GM19099 (cell line): ENCODE measurements around the gene ARFGAP2.

Source experiments
- POLR2A ChIP-seq: IDR thresholded peaks from 3 replicates; pipeline ENCODE4 v1.6.1; 2011; ENCODE audit warnings: low read depth; ENCODE audit not compliant: insufficient read length; ENCODE audit errors: extremely low read depth

Gene ARFGAP2

DNA sequence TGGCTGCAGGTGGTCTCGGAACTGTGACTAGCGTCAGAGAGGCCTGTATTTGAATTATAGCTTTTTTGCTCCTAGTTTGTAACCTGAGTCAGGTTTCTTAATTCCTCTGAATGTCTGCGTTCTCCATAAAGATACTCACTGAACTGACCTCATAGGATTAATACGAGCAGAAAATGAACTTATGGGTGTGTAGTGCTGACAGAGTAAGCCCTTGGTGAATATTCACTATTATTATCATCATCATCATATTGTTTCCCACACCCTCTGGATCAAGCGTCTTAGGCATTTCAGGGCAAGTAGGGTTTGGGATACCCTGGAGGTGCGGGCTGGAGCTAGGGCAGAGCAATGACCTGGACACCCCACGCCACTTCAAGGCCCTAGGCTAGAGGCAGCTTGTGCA lies 29.0 kb downstream of the ARFGAP2 start:
- TF ChIP-seq POLR2A: no peak

DNA sequence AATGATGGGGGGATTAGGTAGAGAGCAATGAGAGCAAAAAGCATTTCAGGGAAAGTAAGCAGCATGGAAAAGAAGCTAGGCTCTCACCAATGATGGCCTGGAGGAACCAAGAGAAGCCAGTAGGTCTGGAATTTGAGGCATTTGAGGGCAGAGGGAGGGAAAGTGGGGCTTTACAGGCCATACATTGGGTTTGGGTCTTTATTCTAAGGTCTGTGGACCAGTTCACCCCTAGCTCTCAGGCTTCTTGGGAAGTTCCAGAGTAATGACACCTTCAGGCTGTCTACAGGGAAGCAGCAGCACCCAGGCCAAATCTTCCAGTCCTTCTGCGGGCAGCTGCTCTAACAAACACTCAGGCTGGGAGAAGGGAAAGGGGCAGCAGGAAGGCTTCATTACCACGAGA lies 29.4 kb downstream of the ARFGAP2 start:
- no peak for TF ChIP-seq POLR2A

DNA sequence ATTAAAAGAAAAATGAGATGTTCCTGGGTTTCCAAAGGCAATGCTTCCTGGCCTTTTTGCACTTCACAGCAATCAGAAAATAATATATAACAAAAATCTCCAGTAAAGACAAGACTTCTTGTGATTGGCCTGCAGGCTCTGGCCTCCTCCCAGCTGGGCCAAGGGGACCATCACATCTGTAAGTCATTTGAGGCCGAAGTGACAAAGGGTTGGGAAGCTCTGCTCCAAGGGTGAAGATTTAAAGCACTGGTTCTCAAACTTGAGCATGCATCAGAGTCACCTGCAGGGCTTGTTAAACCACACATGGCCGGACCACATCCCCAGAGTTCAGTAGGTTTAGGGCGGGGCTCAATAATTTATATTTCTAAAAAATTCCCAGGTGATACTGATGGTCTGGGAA lies 32.1 kb downstream of the ARFGAP2 start:
- TF ChIP-seq POLR2A: no peak

DNA sequence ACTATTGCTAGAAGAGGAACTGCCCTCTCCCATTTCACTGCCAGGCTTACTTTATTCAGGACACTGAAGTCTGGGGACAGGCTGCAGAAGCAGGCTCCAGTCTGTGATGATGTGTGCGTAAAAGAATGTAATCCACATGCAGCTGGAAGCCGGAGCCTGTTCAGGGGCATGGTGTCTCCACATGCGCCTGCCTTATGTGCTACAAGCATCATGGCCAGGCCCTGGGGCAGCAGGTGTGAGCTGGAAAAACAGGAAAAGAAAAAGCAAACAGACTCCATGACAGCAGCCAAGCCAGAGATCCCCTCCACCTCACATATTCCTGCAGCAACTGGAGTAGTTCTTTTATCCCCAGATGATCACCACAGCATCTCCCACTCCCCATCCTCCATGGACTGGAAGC lies 33.4 kb downstream of the ARFGAP2 start:
- no peak for TF ChIP-seq POLR2A

DNA sequence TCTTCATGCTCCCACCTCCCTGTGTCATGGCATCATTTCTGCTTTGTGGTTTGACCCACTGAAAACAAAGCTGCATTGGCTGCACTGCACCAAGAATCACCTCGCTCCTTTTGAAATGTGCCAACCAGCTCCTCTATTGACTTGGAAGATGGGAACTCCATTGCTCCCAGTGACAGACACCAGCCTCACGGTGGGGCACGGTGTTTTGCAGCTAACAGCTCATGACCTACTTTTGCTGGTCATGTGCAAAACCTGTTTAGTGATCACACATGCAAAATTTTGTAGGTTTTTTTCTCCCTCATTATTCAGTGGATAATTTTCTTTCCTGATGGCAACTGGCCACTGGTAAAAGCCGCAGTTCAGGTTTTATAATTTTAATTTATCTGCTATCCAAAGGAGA lies 36.8 kb downstream of the ARFGAP2 start:
- TF ChIP-seq POLR2A: no peak

DNA sequence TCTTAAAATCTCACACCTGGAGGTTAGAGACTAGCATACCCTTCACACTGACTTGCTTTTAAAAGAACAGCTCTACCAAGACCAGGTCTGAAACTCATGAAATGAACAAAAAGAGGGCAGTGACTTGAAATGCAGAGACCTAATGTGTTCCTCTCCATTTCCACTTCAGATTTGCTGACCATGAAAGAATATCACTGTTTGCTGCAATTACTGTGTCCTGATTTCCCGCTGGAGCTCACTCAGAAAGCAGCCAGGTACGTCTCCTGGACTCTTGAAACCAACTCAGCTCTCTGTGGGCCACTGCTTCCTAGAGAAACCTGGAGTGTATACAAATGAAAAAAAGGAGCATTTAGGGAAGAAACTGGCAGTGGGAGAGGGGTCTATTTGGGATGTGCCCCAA lies 39.2 kb downstream of the ARFGAP2 start:
- no peak for TF ChIP-seq POLR2A

DNA sequence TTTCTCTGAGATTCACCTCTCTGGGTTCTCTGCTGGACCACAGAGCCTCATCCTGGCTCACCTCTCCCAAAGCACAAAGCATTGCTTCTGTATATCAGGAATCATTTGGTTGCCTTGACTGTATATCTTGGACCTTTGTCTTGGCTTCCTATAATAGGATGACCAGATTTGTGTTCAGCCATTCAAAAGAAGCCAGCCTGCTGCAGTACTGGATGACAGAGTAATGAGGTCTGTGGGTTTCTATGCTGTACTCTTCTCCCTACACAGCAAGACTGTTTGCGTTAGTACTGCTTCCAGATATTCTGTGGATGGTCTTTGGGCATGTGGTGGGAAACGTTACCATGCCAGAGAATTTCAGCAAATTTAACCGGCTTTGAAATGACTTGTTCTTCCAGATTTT lies 39.8 kb downstream of the ARFGAP2 start:
- TF ChIP-seq POLR2A: no peak

DNA sequence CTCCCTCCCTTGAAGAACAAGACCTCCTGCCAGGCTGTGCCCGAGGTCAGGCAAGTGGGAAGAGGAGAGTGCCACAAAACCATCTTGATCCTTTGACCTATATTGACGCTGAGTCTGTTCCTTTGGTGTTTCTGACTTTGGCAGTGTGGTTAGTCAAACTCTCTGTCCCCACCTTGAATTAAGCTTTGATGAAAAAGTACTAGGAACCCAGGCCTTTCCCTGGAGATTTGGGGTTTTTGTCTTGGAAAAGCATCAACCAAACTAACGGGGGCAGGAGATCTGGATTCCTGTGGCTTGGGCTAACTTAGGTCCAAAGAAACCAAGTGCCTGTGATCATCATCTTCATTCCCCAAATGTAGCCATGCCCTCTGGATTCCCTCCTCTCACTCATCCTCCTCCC lies 40.4 kb downstream of the ARFGAP2 start:
- TF ChIP-seq POLR2A: no peak

DNA sequence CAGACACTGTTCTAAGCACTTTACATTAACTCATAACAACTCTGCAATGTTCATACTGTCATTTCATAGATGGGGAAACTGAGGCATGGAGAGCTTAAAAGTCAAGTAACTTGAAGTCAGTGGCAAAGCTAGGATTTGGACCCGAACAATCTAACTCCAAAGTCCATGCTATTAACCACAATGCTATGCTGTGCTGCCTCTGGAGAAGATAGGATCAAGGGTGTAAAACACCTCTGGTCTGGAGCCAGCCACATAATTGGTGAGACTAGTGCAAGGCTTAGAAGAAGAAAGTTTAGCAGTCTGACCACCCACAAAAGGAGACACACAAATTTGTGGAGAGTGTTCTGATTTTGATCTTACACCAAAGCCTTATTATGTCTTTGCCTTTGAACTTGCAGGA lies 43.7 kb downstream of the ARFGAP2 start:
- TF ChIP-seq POLR2A: no peak

DNA sequence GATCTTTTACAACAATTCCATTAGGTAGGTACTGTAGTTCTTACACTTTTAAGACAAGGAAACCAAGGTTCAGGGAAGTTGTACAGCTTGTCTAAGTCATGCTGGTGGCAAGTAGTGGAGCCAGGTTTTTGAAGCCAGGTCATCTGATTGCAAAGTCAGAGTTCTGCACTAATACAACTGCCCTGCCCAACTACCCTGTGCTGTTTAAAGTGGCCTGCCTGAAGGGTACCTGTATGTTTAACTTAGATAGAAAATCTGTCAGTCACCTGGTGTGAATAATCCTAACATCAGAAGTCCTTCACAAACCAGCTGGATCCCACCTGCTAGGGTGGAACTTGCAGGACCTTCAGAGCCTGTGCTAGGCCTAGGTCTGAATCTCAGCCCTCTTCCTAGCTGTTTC lies 44.2 kb downstream of the ARFGAP2 start:
- TF ChIP-seq POLR2A: no peak

DNA sequence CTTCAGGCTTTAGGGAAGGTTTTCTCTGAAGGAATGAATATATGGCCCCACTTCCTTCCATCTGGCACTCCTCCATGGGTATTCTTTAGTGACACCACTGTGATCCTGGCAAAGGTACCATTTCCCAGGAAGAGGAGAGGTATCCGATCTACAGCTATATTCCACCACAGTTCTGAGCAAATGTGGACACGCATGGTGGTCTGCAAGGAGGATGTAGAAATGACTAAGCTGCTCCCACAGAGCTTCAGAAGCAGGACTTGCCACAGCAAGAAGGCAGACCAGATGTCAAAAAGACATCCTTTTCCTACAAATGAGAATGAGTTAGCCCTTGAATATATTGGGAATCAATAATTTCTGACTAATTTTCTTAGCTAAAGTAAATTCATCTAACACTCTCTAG lies 45.5 kb downstream of the ARFGAP2 start:
- no peak for TF ChIP-seq POLR2A

DNA sequence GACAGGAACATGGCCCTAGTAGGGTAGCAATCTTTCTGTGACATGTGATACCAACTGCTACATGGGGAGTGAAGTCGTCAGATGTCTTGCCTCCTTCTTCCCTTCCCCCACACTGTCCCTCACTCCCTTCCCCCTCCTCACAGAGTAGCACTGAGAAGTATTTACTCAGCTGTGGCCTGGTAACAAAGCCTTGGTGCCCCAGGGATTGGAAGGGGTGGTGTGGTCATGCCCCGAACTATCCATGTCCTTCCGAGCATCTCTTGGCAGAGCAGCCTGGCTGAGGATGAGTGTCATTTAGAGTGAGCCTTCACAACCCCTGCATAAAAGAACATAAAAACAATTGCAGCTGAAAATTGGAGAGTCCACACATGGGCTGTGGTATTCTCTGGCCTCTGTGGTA lies 46.1 kb downstream of the ARFGAP2 start:
- TF ChIP-seq POLR2A: no peak

DNA sequence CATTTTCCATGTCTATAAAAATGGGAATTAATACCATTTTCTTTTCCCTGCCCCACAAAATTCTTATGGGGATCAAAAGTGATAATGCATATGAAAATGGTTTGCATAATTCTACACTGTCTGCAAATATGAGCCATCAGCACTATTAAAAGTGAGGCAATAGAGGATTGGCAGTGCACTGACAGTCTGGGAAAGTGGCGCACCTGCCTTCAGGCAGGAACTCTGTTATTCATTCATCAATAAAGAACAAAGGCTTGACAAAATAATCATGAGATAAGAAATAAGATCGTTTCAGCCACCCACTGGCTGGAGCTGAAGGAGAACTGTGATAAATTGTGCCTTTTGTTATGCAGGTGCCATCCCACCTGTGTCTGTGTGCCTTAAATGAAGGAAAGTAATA lies 49.5 kb downstream of the ARFGAP2 start:
- no peak for TF ChIP-seq POLR2A

DNA sequence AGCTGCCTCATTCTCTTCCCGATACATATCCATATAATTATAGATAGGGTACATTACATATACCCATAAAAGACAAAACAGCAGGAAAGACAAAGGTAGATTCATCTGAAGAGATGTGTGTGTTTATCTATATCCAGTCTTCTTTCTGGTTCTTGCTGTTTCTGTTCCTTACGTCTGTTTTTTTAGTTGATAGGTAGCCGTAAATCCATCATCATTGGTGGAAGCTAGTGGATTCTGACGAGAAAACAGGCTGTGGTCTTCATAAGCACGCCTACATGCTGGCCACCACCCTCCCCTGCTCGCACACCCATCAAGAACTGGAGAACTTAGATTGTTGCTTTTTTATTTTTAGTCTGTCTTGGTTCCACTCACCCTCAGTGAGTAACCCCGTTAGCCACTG lies 51.6 kb downstream of the ARFGAP2 start:
- no peak for TF ChIP-seq POLR2A

DNA sequence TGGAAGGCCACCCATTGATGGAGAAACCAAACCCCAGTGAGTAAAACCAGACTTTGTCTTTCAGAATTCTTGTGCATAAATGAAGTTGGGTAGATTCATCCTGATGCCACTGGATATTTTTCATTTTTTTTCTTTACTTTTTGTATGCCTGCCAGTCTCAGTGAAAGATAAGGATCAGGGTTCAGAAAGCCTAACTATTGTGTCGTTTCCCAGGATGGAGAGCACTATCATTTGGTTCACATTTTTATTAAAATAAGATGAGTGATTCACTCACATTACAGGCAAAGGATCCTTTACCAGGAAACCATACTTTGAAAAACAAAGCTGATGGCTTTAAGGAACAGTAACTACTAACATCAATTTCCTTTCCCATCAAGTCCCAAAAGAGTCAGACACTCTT lies 52.0 kb downstream of the ARFGAP2 start:
- no peak for TF ChIP-seq POLR2A

DNA sequence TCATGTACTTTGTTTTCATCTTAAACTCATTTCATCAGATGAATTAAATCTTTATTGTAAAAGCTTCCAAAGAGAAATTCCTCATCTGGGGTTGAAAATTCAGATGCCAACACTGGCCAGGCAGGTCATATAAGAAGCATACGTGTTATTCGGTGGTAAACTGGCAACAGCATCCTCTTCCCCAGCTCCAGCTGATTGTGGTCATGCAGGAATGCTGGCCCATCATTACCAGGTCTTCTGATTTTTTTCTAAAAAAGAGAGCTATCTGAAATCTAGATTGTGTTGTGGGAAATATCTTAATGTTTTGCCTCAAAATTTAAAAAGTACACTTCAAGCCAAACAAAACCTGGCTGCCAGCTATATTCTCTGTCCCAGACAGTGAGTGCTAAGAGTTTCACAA lies 53.6 kb downstream of the ARFGAP2 start:
- TF ChIP-seq POLR2A: no peak

DNA sequence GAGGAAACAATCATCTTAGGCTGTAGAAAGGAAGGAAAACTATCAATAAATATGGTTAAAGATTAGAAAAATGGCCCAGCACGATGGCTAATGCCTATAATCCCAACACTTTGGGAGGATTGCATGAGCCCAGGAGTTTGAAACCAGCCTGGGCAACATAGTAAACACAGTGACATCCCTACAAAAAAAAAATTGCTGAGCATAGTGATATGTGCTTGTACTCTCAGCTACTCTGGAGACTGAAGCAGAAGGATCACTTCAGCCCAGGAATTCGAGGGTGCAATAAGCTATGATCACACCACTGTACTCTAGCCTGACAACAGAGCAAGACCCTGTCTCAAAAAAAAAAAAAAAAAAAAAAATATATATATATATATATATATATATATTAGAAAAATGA lies 54.9 kb downstream of the ARFGAP2 start:
- no peak for TF ChIP-seq POLR2A

DNA sequence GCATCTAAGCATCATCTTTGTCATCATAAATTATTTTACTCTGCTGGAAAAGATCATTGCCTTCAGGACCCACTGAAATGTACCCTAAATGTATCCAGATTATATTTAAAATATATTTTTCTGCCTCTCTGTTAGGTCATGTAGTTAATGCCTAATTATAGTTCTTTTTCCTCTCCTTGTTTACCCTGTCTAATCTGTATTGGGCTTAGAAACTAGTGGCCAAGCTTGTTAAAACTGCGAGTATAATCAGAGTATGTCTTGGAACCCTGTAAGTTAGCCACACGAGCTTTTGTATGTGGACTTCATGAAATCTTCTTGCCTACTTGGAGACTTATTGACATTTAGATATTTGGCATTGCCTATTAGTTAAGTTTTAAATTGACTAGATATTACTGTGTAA lies 55.6 kb downstream of the ARFGAP2 start:
- TF ChIP-seq POLR2A: no peak
